T-cell (primary cell): Measurements from ENCODE around the gene C3orf33. TPM values are rescaled to one million over a fixed set of nuclear protein-coding genes. Genes with fewer than 3 reads are reported as not detected.

Experiments
- ATAC-seq, 4 experiments: fragments of 200-7000 bp in 3 of 4; fragments of 150-1000 bp in 1 of 4; cut with Tn5 transposase; replicated peaks in 1 of 4; 1 replicate in 3 of 4; 2 replicates in 1 of 4; pipeline ENCODE4 v1.10.0; 2021; ENCODE audit warnings: moderate library complexity in 3 of 4, mild to moderate bottlenecking in 2 of 4, moderate number of reproducible peaks in 1 of 4
- CTCF ChIA-PET, 2 donors: fragments of 300-600 bp; sonication (Branson Sonifier 250); formaldehyde crosslinking; loops; one replicate each; lab custom pipeline; 2022; ENCODE audit warnings: antibody characterized with exemption in 2 of 2; lab: Charles Lee
- POLR2A ChIA-PET, 2 donors: fragments of 300-600 bp; sonication (Branson Sonifier 250); formaldehyde crosslinking; loops; one replicate each; lab custom pipeline; 2022; ENCODE audit warnings: antibody characterized with exemption in 2 of 2; lab: Charles Lee
- DNase-seq, 35 experiments: peaks; one replicate each; pipeline versions ENCODE4 v3.0.0 to v3.0.0-alpha.2; 2013 to 2023
- H3K27ac ChIP-seq: one replicate; pipeline ENCODE4 v1.5.1; 2013; ENCODE audit warnings: low read length
- H3K27me3 ChIP-seq, 2 experiments: replicated peaks in 1 of 2; 1 replicate in 1 of 2; 2 replicates in 1 of 2; pipeline versions ENCODE4 v1.6.1 to v1.7.0; 2013; ENCODE audit warnings: low read length in 1 of 2, mixed read lengths in 1 of 2; ENCODE audit not compliant: control insufficient read depth in 2 of 2, insufficient read depth in 2 of 2; ENCODE audit errors: extremely low read depth in 1 of 2
- H3K36me3 ChIP-seq, 2 donors: 1 replicate in 1 of 2; 2 replicates in 1 of 2; pipeline versions ENCODE4 v1.6.1 to v1.7.0; 2013; ENCODE audit warnings: low read length in 1 of 2; ENCODE audit not compliant: control insufficient read depth in 2 of 2, insufficient read depth in 1 of 2; ENCODE audit errors: extremely low read depth in 1 of 2
- H3K4me1 ChIP-seq, 2 experiments: 1 replicate in 1 of 2; 2 replicates in 1 of 2; pipeline versions ENCODE4 v1.6.1 to v1.7.0; 2013; ENCODE audit warnings: low read length in 2 of 2, mixed read lengths in 1 of 2; ENCODE audit not compliant: insufficient read depth in 2 of 2, control insufficient read depth in 1 of 2; ENCODE audit errors: extremely low read depth in 1 of 2
- H3K4me3 ChIP-seq, 2 donors: 1 replicate in 1 of 2; 2 replicates in 1 of 2; pipeline versions ENCODE4 v1.5.1 to v1.7.0; 2013; ENCODE audit warnings: mild to moderate bottlenecking in 2 of 2, low read length in 1 of 2, moderate library complexity in 1 of 2; ENCODE audit not compliant: control insufficient read depth in 1 of 2; ENCODE audit errors: extremely low read depth in 1 of 2
- H3K9me3 ChIP-seq: 2 replicates; pipeline ENCODE4 v1.7.0; 2013
- H3K27ac Mint-ChIP-seq, 2 donors: one replicate each; pipeline ENCODE4 v1.8.0; 2020 to 2021; ENCODE audit warnings: mild to moderate bottlenecking in 2 of 2, mixed read lengths in 2 of 2
- H3K27me3 Mint-ChIP-seq, 2 donors: one replicate each; pipeline ENCODE4 v1.8.0; 2021 to 2022; ENCODE audit warnings: mixed read lengths in 2 of 2
- H3K36me3 Mint-ChIP-seq: one replicate; pipeline ENCODE4 v1.8.0; 2021; ENCODE audit warnings: mixed read lengths
- H3K4me1 Mint-ChIP-seq, 3 donors: one replicate each; pipeline ENCODE4 v1.8.0; 2020 to 2022; ENCODE audit warnings: mixed read lengths in 3 of 3, mild to moderate bottlenecking in 1 of 3
- H3K4me3 Mint-ChIP-seq, 3 donors: one replicate each; pipeline ENCODE4 v1.8.0; 2020 to 2022; ENCODE audit warnings: mild to moderate bottlenecking in 3 of 3, mixed read lengths in 3 of 3, moderate library complexity in 3 of 3
- H3K9me3 Mint-ChIP-seq, 3 donors: one replicate each; pipeline ENCODE4 v1.8.0; 2020 to 2022; ENCODE audit warnings: mixed read lengths in 3 of 3
- WGBS: methylation state at CpG from one replicate; pipeline ENCODE4 v1.1.5; 2013; ENCODE audit warnings: missing lambda C conversion rate; ENCODE audit not compliant: insufficient coverage; 5-methylcytosine and 5-hydroxymethylcytosine counted together
- total RNA-seq, 35 experiments: library from RNA in 6 of 35; stranded (reverse) in 6 of 35; fragments of 120-200 nt in 1 of 35; gene quantifications; one replicate each; pipeline versions ENCODE4 v1.2.1 to v1.2.4 and lab custom pipeline; 2013 to 2026

Gene C3orf33
- total RNA-seq, 5 donors from 2014 or later (not counting 1 experiment from before 2014, with no cell fraction given) = 1.2 to 3.2 (median 2.3) TPM

- CTCF ChIA-PET = interaction anchor here in 1 of 2 donors (0.5 to 1.3 kb wide), 3 partner anchors 60 to 1394 kb away, joined by 3 to 7 read pairs (median 3); partner anchors contain the start of gene C3orf33
- no peaks in the 10 kb centered on the region for H3K9me3 ChIP-seq
- peaks cover 19 to 36% of the 10 kb centered on the region in 2 donors for H3K27me3 Mint-ChIP-seq
- peaks cover 0 to 24% of the 10 kb centered on the region in 2 experiments for H3K4me1 ChIP-seq
- no peaks in the 10 kb centered on the region for H3K36me3 Mint-ChIP-seq
- peak in 1 of 4 experiments; percentile 31 for ATAC-seq
- H3K27ac ChIP-seq = no peak overlapping the region
- DNase-seq = peak in 1 of 35 experiments; percentile 6
- peak overlapping the region; percentile 62 to 97 (median 86) for H3K4me3 Mint-ChIP-seq
- no peaks in the 10 kb centered on the region for H3K9me3 Mint-ChIP-seq
- POLR2A ChIA-PET = interaction anchor here in 1 of 2 donors (0.6 kb wide), 2 partner anchors 141 to 716 kb away, joined by 3 to 10 read pairs; no protein-coding TSS in a partner anchor
- H3K27me3 ChIP-seq = peaks cover 0 to 27% of the 10 kb centered on the region in 2 experiments
- WGBS = 16% methylated on average over 14 of the region's 19 CpGs
- peaks cover 20 to 30% (median 30%) of the 10 kb centered on the region in 3 donors for H3K4me1 Mint-ChIP-seq
- no peaks in the 10 kb centered on the region for H3K36me3 ChIP-seq
- H3K4me3 ChIP-seq = no peak overlapping the region
- H3K27ac Mint-ChIP-seq = peak overlapping the region in 1 of 2 donors; percentile 23
Measured at GRCh38 chr3:155745795-155746550, 60.1 kb downstream of the C3orf33 start.

GRCh38 chr3:155744626-155745324, 61.3 kb downstream of the C3orf33 start, which contains the start of gene PLCH1:
TSS of gene PLCH1 (minus strand) at chr3:155745071. CDS start at chr3:155704224, 40,847 bp downstream.
- Mint-ChIP-seq H3K4me1 (peaks cover 20 to 30% (median 30%) of the 10 kb centered on the region in 3 donors), H3K27ac (peak within 1 kb of the TSS in 1 of 2 donors; percentile 23), H3K36me3 (no peaks in the 10 kb centered on the region), H3K9me3 (no peaks in the 10 kb centered on the region), H3K4me3 (peak within 1 kb of the TSS; percentile 86 to 97 (median 86)), H3K27me3 (peaks cover 26 to 46% of the 10 kb centered on the region in 2 donors)
- Histone ChIP-seq H3K27ac (no peak within 1 kb of the TSS), H3K4me3 (peak within 1 kb of the TSS; percentile 61 to 74), H3K9me3 (no peaks in the 10 kb centered on the region), H3K27me3 (peaks cover 0 to 27% of the 10 kb centered on the region in 2 experiments), H3K4me1 (peaks cover 0 to 24% of the 10 kb centered on the region in 2 experiments), H3K36me3 (no peaks in the 10 kb centered on the region)
- WGBS = 1% methylated on average over 29 of the region's 33 CpGs
- ChIA-PET CTCF (interaction anchor here in 1 of 2 donors (1.2 to 1.3 kb wide), 2 partner anchors 61 kb away, joined by 3 to 5 read pairs; partner anchors contain the start of gene C3orf33), POLR2A (no interaction called here)
- ATAC-seq (peak; percentile 62 to 73 (median 68)), DNase-seq (peak in 34 of 35 experiments; percentile 10 to 59 (median 33))

GRCh38 chr3:155744010-155744625, 62.0 kb downstream of the C3orf33 start:
- H3K4me1 ChIP-seq = peaks cover 0 to 24% of the 10 kb centered on the region in 2 experiments
- Mint-ChIP-seq H3K9me3 (no peaks in the 10 kb centered on the region), H3K4me1 (peaks cover 20 to 30% (median 30%) of the 10 kb centered on the region in 3 donors), H3K4me3 (peak overlapping the region; percentile 86 to 97 (median 86)), H3K27ac (no peak overlapping the region), H3K27me3 (peaks cover 30 to 52% of the 10 kb centered on the region in 2 donors), H3K36me3 (no peaks in the 10 kb centered on the region)
- CTCF ChIA-PET = interaction anchor here (0.7 to 1.2 kb wide), 2 partner anchors 62 to 109 kb away, joined by 3 to 5 read pairs; partner anchors contain the start of gene C3orf33 (in 1 of the 2)
- peak in 17 of 35 experiments; percentile 3 to 38 (median 21) for DNase-seq
- POLR2A ChIA-PET = no interaction called here
- H3K27ac ChIP-seq = no peak overlapping the region
- H3K9me3 ChIP-seq = no peaks in the 10 kb centered on the region
- H3K27me3 ChIP-seq = peaks cover 0 to 27% of the 10 kb centered on the region in 2 experiments
- no peaks in the 10 kb centered on the region for H3K36me3 ChIP-seq
- under 1% methylated on average over 48 of the region's 48 CpGs for WGBS
- ATAC-seq = peak in 3 of 4 experiments; percentile 34 to 47 (median 44)
- peak overlapping the region; percentile 61 to 74 for H3K4me3 ChIP-seq

- Histone ChIP-seq H3K36me3 (no peaks in the 10 kb centered on the region), H3K9me3 (no peaks in the 10 kb centered on the region), H3K27me3 (peaks cover 0 to 27% of the 10 kb centered on the region in 2 experiments), H3K27ac (no peak overlapping the region), H3K4me3 (peak overlapping the region; percentile 61 to 74), H3K4me1 (peaks cover 0 to 24% of the 10 kb centered on the region in 2 experiments)
- no peaks in the 10 kb centered on the region for H3K36me3 Mint-ChIP-seq
- peak in 1 of 35 experiments; percentile 22 for DNase-seq
- WGBS = 33% methylated on average over 1 of the region's 8 CpGs
- peaks cover 20 to 30% (median 30%) of the 10 kb centered on the region in 3 donors for H3K4me1 Mint-ChIP-seq
- H3K4me3 Mint-ChIP-seq = peak overlapping the region; percentile 86 to 97 (median 86)
- ChIA-PET CTCF (interaction anchor here (0.7 to 1.2 kb wide), 2 partner anchors 62 to 108 kb away, joined by 3 to 5 read pairs; partner anchors contain the start of gene C3orf33 (in 1 of the 2)), POLR2A (no interaction called here)
- H3K27me3 Mint-ChIP-seq = peaks cover 31 to 54% of the 10 kb centered on the region in 2 donors
- H3K9me3 Mint-ChIP-seq = no peaks in the 10 kb centered on the region
- no peak for ATAC-seq
- H3K27ac Mint-ChIP-seq = no peak overlapping the region
Measured at GRCh38 chr3:155743606-155744005, 62.5 kb downstream of the C3orf33 start.

- ATAC-seq = no peak
- H3K9me3 Mint-ChIP-seq = no peaks in the 10 kb centered on the region
- no peak for DNase-seq
- H3K27ac Mint-ChIP-seq = no peak overlapping the region
- peaks cover 39 to 62% of the 10 kb centered on the region in 2 donors for H3K27me3 Mint-ChIP-seq
- Histone ChIP-seq H3K4me3 (no peak overlapping the region), H3K27ac (no peak overlapping the region), H3K4me1 (peaks cover 0 to 24% of the 10 kb centered on the region in 2 experiments), H3K27me3 (peaks cover 0 to 27% of the 10 kb centered on the region in 2 experiments), H3K9me3 (no peaks in the 10 kb centered on the region), H3K36me3 (no peaks in the 10 kb centered on the region)
- POLR2A ChIA-PET = no interaction called here
- H3K4me1 Mint-ChIP-seq = peaks cover 20 to 30% (median 30%) of the 10 kb centered on the region in 3 donors
- no peaks in the 10 kb centered on the region for H3K36me3 Mint-ChIP-seq
- CTCF ChIA-PET = no interaction called here
- peak overlapping the region; percentile 25 to 97 (median 39) for H3K4me3 Mint-ChIP-seq
- no CpG with 5 or more reads among the region's 5 CpGs for WGBS
Measured at GRCh38 chr3:155742349-155742965, 63.6 kb downstream of the C3orf33 start.
